Right atrium auricular region (tissue), 2 donors: Measurements from ENCODE around the gene DEPDC5. TPM values are rescaled to one million over a fixed set of nuclear protein-coding genes. Genes with fewer than 3 reads are reported as not detected.

ENCODE experiments used
- DNase-seq: peaks from one replicate; pipeline ENCODE4 v3.0.0-alpha.2; 2019; ENCODE audit warnings: low spot score
- H3K27ac ChIP-seq, 2 donors: fragments of 200-600 bp; sonication (generic); 1 replicate in 1 of 2; 2 replicates in 1 of 2; pipeline ENCODE4 v1.5.1; 2016 to 2019
- H3K27me3 ChIP-seq, 2 donors: fragments of 200-600 bp; sonication (generic); one replicate each; pipeline versions ENCODE4 v1.5.1 to v1.6.0; 2017 to 2019
- H3K36me3 ChIP-seq: fragments of 200-600 bp; sonication (generic); one replicate; pipeline ENCODE4 v1.5.1; 2016
- H3K4me1 ChIP-seq, 2 donors: fragments of 200-600 bp; sonication (generic); one replicate each; pipeline versions ENCODE4 v1.5.1 to v1.6.0; 2017 to 2019
- H3K4me3 ChIP-seq, 2 donors: fragments of 200-600 bp; sonication (generic); 1 replicate in 1 of 2; 2 replicates in 1 of 2; pipeline ENCODE4 v1.5.1; 2017 to 2019; ENCODE audit warnings: mild to moderate bottlenecking in 1 of 2, moderate library complexity in 1 of 2
- H3K9me3 ChIP-seq, 2 donors: fragments of 200-600 bp; sonication (generic); one replicate each; pipeline ENCODE4 v1.5.1; 2019
- CTCF ChIP-seq, 2 donors: fragments of 200-600 bp; sonication (generic); IDR thresholded peaks; one replicate each; pipeline ENCODE4 v1.5.1; 2019; ENCODE audit warnings: antibody characterized with exemption in 2 of 2
- total RNA-seq, 2 donors: library from RNA; depleted of rRNA; stranded (reverse); fragments of >200 nt; gene quantifications; one replicate each; pipeline ENCODE4 v1.1.0, GENCODE V29; 2016

Gene DEPDC5
- total RNA-seq, 2 donors from 2014 or later, result 7.0 to 8.6 TPM

GRCh38 chr22:31906569-31906968, 152.8 kb downstream of the DEPDC5 start:
- Histone ChIP-seq H3K27ac (no peak overlapping the region), H3K27me3 (no peaks in the 10 kb centered on the region), H3K4me1 (no peaks in the 10 kb centered on the region), H3K9me3 (no peaks in the 10 kb centered on the region), H3K4me3 (no peak overlapping the region), H3K36me3 (peaks cover 37% of the 10 kb centered on the region)
- TF ChIP-seq CTCF (IDR thresholded peaks at IDR 0.05), result no peak
- no peak for DNase-seq

- no peak for DNase-seq
- no peak for TF ChIP-seq CTCF (IDR thresholded peaks at IDR 0.05)
- H3K4me1 ChIP-seq, result no peaks in the 10 kb centered on the region
- no peaks in the 10 kb centered on the region for H3K9me3 ChIP-seq
- peaks cover 17% of the 10 kb centered on the region for H3K36me3 ChIP-seq
- no peak overlapping the region for H3K4me3 ChIP-seq
- H3K27me3 ChIP-seq, result no peaks in the 10 kb centered on the region
- no peak overlapping the region for H3K27ac ChIP-seq
These were observed 156.2 kb downstream of the DEPDC5 start for GRCh38 chr22:31909977-31910376.

- no peak overlapping the region for H3K4me3 ChIP-seq
- no peak for TF ChIP-seq CTCF (IDR thresholded peaks at IDR 0.05)
- no peaks in the 10 kb centered on the region for H3K36me3 ChIP-seq
- no peaks in the 10 kb centered on the region for H3K4me1 ChIP-seq
- DNase-seq, result no peak
- no peaks in the 10 kb centered on the region for H3K9me3 ChIP-seq
- no peaks in the 10 kb centered on the region for H3K27me3 ChIP-seq
- H3K27ac ChIP-seq, result no peak overlapping the region
These were observed 158.0 kb downstream of the DEPDC5 start for GRCh38 chr22:31911565-31912406.

GRCh38 chr22:31912407-31912743, 158.6 kb downstream of the DEPDC5 start:
- Histone ChIP-seq H3K4me3 (no peak overlapping the region), H3K4me1 (no peaks in the 10 kb centered on the region), H3K36me3 (no peaks in the 10 kb centered on the region), H3K27me3 (no peaks in the 10 kb centered on the region), H3K27ac (no peak overlapping the region), H3K9me3 (no peaks in the 10 kb centered on the region)
- no peak for TF ChIP-seq CTCF (IDR thresholded peaks at IDR 0.05)
- DNase-seq, result no peak

GRCh38 chr22:31915586-31915985, 161.8 kb downstream of the DEPDC5 start:
- Histone ChIP-seq H3K27ac (no peak overlapping the region), H3K27me3 (no peaks in the 10 kb centered on the region), H3K4me3 (no peak overlapping the region), H3K4me1 (no peaks in the 10 kb centered on the region), H3K9me3 (no peaks in the 10 kb centered on the region), H3K36me3 (no peaks in the 10 kb centered on the region)
- DNase-seq, result no peak
- no peak for TF ChIP-seq CTCF (IDR thresholded peaks at IDR 0.05)
